Measurements from ENCODE around the gene RPN2.
"Not testable (repeated sequence)": the region's sequence is repeated elsewhere in the genome, so short reads cannot be mapped to it uniquely, and the experiment has no call there.

Gene RPN2

DNA sequence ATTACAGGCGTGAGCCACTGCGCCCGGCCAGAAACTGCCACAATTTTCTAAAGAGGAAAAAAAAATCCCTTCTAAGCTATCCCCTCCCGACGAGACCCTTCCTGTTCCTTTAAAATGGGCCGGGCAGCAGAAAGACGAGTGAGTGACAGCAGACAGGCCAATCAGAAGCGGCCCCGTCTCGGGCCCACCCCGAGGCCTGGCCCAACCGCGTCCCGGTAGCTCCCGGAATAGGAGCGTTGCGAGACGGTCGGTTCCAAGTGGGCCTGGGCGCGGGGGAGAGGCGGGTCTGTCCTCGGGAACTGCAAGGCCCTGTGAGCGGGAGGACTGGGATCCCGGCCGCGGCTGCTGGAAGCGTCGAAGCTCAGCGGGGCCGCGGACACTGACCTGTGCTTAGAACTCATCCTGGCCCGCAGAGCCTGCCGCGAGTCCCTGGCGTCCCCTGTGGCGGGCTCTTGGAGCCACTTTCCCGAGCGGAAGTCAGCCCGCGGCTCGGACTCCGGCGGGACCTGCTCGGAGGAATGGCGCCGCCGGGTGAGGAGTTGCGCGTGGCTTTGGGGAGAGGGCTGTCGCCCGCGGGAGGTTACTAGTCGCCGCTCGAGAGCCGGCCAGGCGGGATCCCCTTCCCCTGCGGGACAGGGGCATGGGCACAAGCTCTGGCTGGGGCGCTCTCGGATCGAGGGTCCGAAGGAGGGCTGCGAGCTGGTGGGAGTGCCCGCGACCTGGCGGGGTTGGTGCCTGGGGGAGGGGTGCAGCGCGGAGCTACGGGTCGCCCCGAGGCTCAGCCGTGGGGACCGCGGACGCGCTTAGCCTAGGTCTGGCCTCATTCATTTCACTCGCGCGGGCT, at the start of gene RPN2, which contains the start of gene MROH8:
TSS of gene RPN2 (plus strand) at position 492 of the 844 bp plus-strand sequence. CDS start at position 519, 27 bp downstream.
TSS of gene MROH8 (minus strand) at position 710 of the 844 bp plus-strand sequence.
- DNase-seq, result peak; percentile 89 to 90

DNA sequence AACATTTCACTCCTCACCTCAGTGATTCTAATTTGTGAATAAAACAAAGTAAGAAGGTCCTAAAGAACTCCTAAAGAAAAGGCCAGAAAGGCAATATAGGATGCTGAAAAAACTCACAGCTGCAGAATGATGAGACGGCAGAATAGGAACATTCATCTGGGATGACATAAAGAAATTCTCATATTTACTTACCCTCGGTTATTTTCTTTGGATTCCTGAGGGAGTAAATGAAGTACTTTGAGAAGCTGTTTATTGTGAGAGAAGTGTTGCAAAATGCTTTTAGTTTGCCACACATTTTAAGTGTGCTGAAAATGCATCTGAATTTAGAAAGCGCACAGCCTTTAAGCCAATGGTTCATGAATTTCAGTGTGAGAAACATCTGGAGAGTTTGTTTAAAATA, 47.6 kb upstream of the RPN2 start:
- DNase-seq, result no peak

GRCh38 chr20:37133952-37134351, 45.2 kb upstream of the RPN2 start:
- no peak for DNase-seq

GRCh38 chr20:37137547-37137946, 41.6 kb upstream of the RPN2 start:
- no peak for DNase-seq

DNA sequence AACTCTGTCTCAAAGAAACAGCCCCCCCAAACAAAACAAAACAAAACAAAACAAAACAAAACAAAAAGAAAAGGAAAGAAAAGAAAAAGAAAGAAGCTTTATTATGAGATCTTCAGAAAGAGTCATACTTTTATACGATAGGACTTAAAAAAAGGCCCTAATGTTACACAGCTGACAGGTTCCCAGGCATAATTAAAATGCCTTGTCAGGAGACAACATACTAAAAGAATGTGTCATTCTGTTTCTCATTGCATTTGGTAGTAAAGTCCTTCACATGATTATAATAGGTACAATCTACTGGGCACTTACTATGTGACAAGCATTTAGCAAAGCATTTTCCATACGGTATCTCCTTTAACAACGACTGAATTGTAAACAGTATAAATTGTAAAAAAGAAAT, 36.4 kb upstream of the RPN2 start:
- DNase-seq, result no peak

GRCh38 chr20:37144856-37145404, 34.2 kb upstream of the RPN2 start:
- peak; percentile 1 to 7 for DNase-seq

- no peak for DNase-seq
These were observed 31.9 kb upstream of the RPN2 start for GRCh38 chr20:37147250-37147649.

DNA sequence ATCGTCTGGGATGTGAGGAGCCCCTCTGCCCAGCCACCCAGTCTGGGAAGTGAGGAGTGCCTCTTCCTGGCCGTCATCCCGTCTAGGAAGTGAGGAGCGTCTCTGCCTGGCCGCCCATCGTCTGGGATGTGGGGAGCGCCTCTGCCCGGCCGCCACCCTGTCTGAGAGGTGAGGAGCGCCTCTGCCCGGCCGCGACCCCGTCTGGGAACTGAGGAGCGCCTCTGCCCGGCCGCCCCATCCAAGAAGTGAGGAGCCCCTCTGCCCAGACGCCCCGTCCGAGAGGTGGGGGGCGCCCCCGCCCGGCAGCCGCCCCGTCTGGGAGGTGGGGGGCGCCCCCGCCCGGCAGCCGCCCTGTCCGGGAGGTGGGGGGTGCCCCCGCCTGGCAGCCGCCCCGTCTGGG, 28.3 kb upstream of the RPN2 start:
- DNase-seq, result not testable (repeated sequence)

- no peak for DNase-seq
These were observed 27.6 kb upstream of the RPN2 start for GRCh38 chr20:37151529-37151928.

DNA sequence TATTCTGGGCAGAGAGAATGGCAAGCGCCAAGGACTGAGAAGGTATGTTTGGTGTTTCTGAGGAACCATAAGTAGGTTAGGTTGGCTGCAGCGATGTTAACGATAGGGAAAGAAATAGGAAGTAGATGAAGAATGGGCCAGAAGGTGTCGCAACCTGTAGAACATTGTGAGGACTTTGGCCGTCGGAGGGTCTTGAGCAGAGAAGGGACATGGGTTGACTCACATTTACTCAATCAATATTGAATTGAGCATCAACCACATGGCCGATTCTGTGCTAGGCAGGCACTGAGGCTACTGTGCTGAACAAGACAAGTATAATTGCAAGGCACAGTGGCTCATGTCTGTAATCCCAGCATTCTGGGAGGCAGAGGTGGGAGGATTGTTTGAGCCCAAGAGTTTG, 26.8 kb upstream of the RPN2 start:
- DNase-seq, result no peak

- DNase-seq, result no peak
These were observed 24.3 kb upstream of the RPN2 start for GRCh38 chr20:37154684-37155298.

GRCh38 chr20:37155987-37156386, 23.1 kb upstream of the RPN2 start:
- no peak for DNase-seq

DNA sequence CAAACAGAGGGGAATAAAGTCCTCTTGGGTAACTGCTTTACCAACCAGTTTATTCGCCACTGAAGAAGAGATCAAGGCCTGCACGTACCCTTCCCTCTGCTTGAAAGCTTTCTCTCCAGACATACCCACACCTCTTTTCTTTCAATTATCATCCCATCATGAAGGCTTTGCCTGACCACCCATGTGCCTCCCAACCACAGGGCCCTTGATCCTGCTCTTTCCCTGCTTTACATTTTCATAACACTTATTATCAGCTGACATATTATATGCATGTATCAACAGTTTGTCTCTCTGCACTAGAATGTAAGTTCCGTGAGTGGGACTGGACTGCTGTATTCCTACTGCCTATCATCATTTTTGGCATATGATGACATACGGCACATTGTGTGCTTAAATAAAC, 20.9 kb upstream of the RPN2 start:
- no peak for DNase-seq

- no peak for DNase-seq
These were observed 18.4 kb upstream of the RPN2 start for GRCh38 chr20:37160683-37161082.

DNA sequence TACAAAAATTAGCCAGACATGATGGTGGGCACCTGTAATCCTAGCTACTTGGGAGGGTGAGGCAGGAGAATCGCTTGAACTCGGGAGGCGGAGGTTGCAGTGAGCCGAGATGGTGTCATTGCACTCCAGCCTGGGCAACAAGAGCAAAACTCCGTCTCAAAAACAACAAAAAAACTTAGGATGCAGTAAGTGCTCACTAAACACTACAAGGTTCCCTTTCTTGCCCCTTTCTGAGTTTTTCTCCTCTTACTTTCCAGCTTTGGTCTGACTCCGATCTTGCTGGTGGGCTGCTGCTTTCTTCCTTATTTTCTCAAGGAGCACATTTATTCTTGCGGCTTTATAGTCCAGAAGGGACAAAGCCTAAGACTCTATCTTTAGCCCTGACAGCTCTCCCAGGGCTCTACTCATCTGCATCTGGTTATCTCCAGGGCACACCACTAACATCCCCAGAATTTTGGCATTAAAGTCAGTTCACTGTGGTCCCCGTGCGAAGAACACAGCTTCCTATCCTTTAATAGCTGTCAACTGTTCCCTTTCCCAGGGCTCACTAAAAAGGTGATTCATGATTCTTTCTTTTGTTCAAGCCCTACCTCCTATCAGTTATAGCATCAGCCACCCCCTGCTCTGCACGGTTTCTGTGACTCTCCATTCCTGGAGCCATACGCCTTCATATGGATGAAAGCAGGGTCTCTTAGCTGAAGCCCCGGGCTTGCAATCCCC, 17.1 kb upstream of the RPN2 start:
- no peak for DNase-seq

GRCh38 chr20:37162646-37163045, 16.5 kb upstream of the RPN2 start:
- DNase-seq, result no peak

DNA sequence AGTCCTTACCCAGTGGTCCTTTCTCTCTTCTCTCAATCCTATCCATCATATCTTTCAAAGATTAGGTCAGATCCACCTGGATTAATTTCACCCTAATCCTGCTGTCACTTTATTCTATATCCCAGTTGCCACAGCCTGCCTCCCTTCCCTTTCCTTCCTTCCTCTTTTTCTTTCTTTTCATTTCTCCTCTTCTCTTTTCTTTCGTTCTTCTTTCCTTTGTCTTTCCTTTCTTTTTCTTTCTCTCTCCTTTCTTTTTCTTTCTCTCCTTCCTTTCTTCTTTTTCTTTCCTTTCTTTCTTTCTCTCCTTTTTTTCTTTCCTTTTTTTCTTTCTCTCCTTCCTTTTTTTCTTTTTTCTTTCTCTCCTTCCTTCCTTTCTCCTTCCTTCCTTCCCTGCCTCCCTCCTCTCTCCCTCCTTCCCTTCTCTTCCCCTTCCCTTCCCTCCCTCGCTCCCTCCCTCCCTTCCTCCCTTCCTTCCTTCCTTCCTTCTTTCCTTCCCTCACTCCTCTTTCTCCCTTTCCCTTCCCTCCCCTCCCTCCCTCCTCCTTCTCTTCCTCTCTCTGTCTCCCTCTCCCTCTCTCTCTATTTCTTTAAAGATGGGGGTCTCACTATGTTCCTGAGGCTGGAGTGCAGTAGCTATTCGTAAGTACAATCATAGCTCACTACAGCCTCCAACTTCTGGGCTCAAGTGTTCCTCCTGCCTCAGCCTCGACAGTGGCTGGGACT, 15.1 kb upstream of the RPN2 start:
- DNase-seq, result no peak

GRCh38 chr20:37165031-37165430, 14.1 kb upstream of the RPN2 start:
- no peak for DNase-seq

DNA sequence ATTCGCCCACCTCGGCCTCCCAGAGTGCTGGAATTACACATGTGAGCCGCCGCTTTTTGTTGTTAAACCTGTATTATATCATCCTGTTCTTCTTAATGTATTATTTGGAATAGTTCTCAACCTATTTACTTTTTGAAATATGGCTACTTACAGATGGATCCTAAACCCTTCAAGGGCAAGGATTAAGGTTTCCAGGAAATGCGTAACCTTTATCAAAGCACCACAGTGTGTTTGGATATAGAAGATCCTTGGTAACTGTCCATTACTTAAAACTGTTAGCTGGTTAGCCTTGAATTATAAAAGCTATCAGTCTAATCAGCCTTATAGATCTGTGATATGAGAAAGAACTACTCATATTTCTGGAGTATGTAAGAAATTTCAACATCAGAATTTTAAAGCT, 12.3 kb upstream of the RPN2 start:
- DNase-seq, result no peak

DNA sequence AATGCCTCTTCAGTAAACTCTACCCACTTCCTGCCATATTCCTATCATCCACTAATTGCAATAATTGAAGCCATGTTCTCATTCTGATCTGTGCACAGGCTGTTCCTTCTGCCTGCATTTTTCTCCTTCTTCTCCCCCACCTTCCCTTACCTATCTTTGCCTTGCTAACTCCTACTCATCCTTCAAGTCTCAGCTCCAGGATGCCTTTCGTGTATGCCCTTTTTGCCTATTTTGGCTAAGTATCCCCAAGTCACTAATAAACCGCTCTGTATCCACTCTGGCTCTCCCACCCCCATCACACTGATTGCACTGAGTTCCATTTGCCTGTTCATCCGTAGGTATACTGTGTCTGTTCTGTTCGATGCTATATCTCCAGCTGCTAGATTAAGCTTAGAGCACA, 6.3 kb upstream of the RPN2 start:
- no peak for DNase-seq

DNA sequence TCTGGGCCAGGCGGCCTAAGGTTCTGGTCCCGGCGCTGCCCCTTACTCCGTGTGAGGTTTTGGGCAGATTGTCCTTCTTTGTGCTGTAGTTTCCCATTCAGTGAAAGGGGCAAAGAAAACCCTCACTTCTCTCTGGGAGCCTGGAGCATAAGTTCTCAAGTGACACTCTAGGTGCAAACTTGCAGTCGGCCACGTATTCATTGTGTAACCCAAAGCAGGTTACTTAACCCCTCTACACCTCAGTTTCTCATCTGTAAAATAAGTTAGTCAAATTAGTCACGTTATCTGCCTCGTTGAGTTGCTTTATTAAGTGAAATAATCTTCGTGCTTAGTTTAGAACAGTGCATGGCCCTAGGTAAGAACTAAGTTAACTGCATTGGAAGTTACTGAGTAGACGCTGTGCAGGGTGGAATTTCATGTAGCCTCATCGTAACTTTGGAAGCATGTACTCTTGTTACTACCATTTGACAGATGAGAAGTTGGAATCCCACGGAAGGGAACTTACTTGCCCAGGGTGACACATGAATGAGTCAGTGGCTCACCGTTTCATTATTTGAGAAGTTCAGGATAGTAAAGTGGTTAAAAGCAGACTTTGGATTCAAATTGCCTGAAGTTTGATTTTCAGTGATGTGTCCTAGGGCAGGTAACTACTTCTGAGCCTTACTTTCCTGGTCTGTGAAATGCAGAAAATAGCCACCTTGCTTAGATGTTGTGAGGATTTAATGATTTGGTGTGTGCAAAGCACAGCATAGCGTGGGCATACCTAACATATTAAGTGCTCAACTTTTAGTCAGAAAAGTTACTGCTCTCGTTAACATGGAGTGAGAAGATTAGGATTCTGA, 774 bp downstream of the RPN2 start:
- DNase-seq, result peak; percentile 17 to 34

GRCh38 chr20:37185686-37186085, 6.6 kb downstream of the RPN2 start:
- DNase-seq, result no peak
